ENCODE measurements around the gene CRACDL.

Gene CRACDL

GRCh38 chr2:98827625-98828368 lies 108.2 kb downstream of the CRACDL start:
- in situ Hi-C loops (cut with MboI; ENCODE audit: low sequenced_read_pairs) = loop anchor here (25.0 kb wide), 1 partner anchor 235 kb away; no protein-coding TSS in a partner anchor

- in situ Hi-C loops (cut with MboI; ENCODE audit: low sequenced_read_pairs) = loop anchor here (25.0 kb wide), 1 partner anchor 235 kb away; no protein-coding TSS in a partner anchor
Observed at GRCh38 chr2:98826856-98827255, 109.2 kb downstream of the CRACDL start.

GRCh38 chr2:98825858-98826257 lies 110.2 kb downstream of the CRACDL start:
- in situ Hi-C loops (cut with MboI; ENCODE audit: low sequenced_read_pairs) = loop anchor here (25.0 kb wide), 1 partner anchor 236 kb away; no protein-coding TSS in a partner anchor

DNA sequence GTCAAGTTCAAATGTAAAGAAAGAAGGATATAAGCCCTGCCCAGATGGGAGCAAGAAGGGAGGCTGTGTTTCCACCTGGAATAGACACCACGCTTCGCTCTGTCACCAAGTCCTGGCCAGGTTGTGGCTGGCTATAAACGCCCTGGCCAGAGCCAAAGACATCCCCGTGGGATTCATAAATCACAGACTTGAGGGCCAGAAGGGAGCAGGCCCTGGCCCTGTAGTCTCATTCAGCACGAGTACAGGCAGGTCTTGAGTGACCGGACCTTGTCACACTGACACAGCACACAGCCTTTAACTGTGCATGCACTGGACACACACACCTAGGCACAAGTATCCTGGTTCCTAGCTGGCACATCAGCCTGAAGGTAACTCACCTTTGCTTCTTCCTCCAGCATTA lies 110.6 kb downstream of the CRACDL start:
- in situ Hi-C loops (cut with MboI; ENCODE audit: low sequenced_read_pairs) = loop anchor here (25.0 kb wide), 1 partner anchor 237 kb away; no protein-coding TSS in a partner anchor

DNA sequence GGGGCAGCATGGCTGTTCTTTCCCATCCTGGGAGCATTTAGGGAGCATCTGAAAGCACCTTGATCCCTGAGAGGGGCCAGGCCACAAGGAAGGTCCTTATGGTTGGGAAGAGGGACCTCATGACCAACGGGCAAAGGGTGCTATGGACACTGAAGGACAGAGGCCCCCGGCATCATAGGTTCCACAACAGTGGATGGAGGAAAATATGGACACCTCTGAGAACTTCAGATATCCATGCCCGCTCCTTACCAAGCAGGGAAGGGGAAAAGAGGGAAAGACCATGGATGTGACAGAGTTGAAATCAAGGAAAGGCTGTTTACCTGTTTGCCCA lies 111.0 kb downstream of the CRACDL start:
- in situ Hi-C loops (cut with MboI; ENCODE audit: low sequenced_read_pairs) = loop anchor here (25.0 kb wide), 1 partner anchor 237 kb away; no protein-coding TSS in a partner anchor

DNA sequence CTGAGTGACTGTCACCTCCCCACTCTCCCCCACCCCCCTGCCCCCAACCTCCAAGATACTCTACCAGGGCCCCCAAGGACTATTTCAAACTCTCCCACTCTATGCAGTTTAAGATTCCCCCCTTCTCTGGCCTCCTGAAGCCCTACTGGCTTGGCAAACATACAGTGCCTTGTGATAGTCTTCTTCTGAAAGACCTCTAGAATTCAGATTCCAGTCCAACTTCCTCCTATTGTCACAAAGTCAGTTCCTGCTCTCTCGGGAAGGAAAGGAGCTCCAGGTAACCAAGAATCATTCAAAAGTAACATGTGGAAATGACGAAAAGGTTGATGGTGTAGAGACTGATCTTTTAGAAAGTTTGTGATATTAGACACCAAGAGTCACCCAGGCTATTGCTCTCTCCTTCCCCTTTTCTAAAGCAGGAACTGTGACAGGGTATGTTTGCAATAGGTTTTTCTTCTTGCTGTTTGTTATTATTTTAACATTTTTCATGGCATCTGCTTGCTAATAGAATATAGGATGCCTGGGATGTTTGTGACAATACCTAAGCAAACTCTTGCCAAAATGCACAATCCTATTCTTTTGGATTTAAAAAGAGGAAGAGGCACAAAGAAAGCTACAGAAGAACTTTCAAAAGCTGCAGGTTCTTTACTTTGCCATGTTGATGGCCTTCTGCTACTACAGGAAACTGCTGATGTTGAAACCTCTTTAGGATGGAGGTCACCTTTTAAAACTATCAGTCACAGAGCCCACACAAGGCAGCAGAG lies 111.6 kb downstream of the CRACDL start:
- in situ Hi-C loops (cut with MboI; ENCODE audit: low sequenced_read_pairs) = loop anchor here (25.0 kb wide), 1 partner anchor 238 kb away; no protein-coding TSS in a partner anchor

DNA sequence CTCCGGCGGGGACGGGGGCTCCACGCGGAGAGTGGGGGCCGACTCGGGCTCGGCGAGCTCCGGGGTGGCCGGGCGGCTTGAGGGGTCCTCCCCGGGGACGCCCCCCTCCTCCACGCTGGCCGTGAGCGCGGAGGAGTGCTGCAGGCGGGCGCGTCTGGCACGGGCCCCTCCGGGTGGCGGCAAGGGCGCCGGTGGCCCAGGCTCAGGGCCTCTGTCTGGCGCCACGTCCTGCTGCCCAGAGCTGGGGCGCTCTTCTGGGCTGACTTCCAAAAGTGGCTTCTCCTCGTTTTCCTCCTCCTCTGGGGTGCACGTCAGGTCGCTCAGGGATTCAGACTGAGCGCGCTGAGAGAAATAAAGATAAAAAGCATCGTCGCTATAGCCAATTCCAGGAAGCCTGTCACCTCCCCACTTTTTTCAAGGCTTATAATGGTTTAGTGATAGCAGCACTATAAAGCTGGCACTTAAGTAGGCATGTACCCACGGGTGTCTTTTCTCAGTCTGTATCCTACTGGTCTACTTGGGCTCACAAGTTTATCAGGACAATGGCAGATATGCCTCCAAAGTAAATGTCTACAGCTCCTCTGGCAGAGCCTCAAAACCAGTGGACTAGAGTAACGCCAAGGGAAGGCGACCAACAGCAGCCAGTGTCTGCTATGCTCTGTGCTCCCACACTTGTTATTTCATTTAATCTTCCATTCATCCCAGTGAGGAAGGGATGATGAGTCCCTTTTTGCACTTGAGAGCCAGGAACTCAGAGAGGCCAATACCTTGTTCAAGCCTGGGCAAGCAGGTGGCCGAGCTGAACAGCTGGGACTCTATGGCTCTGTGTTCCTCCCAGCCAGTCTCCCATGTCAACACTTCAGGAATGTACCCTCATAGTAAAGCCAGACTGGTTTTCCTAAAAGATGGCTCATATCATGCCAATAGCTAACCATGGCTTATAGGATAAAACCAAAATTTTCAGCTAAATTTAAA lies 112.5 kb downstream of the CRACDL start:
- in situ Hi-C loops (cut with MboI; ENCODE audit: low sequenced_read_pairs) = no loop called here

DNA sequence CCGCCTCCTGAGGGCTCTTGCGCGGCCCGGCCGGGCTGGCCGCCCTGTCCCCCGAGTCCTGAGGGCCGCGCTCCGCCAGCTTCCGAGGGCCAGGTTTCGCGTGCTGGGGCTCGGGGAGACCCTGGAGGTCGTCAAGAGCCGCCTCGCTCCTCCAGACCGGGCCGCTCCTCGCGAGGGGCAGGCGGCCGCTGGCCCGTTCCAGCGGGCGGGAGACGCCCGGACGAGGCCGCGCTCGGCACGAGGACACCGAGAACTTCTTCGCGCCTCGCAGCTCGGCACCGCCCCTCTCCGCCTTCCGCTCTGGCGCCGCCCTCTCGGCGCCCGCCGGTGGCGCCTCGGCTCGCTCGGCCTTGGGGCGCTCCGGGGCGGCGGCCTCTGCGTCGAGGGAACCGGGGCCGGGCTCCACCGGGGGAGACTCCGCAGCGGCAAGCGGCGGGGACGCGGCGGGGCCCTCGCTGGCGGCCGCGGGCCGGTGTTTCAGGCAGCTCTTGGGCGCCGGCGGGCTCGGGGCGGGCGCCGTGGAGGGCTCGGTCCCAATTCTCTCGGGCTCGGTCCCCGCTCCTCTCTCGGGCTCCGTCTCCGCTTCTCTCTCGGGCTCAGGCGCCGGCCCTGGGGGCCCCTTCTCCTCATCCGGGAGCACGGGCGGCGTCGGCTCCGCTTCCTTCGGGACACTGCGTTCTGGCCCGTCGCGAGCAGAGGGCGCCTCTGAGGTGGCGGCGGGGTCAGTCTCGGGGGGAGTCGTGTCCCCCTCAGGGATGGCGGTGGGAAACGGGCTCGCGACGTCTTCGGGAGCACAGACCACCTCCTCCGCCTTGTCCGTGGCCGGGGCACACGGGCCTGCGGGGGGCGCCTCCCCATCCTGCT lies 113.5 kb downstream of the CRACDL start:
- in situ Hi-C loops (cut with MboI; ENCODE audit: low sequenced_read_pairs) = no loop called here

GRCh38 chr2:98821629-98822135 lies 114.3 kb downstream of the CRACDL start:
- in situ Hi-C loops (cut with MboI; ENCODE audit: low sequenced_read_pairs) = no loop called here

- in situ Hi-C loops (cut with MboI; ENCODE audit: low sequenced_read_pairs) = no loop called here
Observed at GRCh38 chr2:98819231-98819766, 116.7 kb downstream of the CRACDL start.

DNA sequence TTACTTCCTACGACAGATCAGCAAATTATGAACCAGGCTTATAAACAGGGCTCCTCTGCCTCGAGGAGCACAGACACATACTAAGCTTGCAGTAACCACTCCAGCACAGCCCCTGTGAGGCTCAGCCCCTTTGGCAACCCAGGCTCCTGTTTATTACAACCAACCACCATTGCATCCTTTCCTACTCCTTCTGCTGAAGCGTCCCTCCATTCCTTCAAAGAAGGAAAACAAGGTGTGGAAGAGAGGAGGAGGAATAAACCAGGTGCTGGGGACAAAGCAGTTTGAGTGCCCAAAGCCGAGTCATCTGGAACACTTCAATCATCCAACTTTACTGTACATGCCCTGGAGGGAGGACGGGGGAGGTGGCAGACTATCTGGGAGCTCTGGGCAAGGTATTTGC lies 117.9 kb downstream of the CRACDL start:
- in situ Hi-C loops (cut with MboI; ENCODE audit: low sequenced_read_pairs) = no loop called here

DNA sequence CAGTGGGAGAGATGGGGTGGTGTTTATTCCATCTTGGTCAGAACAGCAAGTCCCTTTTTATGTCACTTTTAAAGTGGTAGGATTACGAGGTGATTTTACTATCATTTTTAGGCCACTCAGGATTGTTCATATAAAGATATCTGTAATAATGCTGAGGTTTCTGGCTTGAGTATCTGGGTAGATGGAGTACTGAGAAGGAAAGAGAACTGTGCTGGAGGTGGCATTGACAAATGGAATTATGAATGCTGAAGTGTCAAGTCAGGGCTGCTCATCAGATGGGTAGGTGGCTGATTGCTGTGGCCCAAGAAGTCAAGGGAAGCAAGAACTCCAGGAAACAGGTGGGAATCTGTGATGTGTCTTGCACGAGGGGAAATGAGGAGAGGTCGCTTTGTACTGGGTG lies 119.7 kb downstream of the CRACDL start:
- in situ Hi-C loops (cut with MboI; ENCODE audit: low sequenced_read_pairs) = no loop called here

- in situ Hi-C loops (cut with MboI; ENCODE audit: low sequenced_read_pairs) = no loop called here
Observed at GRCh38 chr2:98815795-98816194, 120.2 kb downstream of the CRACDL start.

DNA sequence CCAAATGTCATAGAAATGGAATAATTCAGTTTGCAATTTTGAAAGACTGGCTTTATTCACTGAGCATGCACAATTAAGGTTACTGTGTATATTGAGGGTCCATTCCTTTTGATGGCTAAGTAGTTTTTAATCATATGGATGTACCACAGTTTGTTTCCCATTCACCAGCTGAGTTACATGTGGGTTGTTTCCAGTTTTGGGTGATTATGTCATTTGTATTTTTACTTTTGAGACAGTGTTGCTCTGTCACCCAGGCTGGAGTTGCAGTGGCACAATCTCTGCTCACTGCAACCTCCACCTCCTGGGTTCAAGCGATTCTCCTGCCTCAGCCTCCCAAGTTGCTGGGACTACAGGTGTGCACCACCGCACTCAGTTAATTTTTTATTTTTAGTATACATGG lies 124.3 kb downstream of the CRACDL start:
- in situ Hi-C loops (cut with MboI; ENCODE audit: low sequenced_read_pairs) = no loop called here

GRCh38 chr2:98810588-98810928 lies 125.5 kb downstream of the CRACDL start:
- in situ Hi-C loops (cut with MboI; ENCODE audit: low sequenced_read_pairs) = no loop called here

- in situ Hi-C loops (cut with MboI; ENCODE audit: low sequenced_read_pairs) = no loop called here
Observed at GRCh38 chr2:98809878-98810587, 126.0 kb downstream of the CRACDL start.

- in situ Hi-C loops (cut with MboI; ENCODE audit: low sequenced_read_pairs) = no loop called here
Observed at GRCh38 chr2:98809116-98809515, 126.9 kb downstream of the CRACDL start.

DNA sequence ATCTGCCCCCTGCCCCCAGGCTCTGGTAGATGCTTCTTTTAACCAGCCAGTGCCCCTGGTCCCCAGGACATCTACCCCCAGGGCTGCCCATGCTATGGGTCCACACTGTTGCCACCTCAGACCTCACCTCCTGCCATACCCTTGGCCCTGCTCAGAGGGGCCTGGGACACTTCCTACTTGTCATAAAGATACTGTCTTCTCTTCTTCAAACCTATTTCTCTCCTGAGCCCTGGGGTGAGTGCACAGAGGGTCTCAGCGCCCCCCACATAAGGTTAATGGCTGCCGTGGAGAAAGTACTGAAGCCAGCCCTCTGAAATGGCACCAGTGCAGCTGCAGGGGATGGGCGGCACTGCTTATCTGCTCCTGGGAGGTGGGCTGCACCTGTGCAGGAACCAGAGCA lies 127.5 kb downstream of the CRACDL start:
- in situ Hi-C loops (cut with MboI; ENCODE audit: low sequenced_read_pairs) = no loop called here

GRCh38 chr2:98807929-98808328 lies 128.1 kb downstream of the CRACDL start:
- in situ Hi-C loops (cut with MboI; ENCODE audit: low sequenced_read_pairs) = no loop called here
